Stimulated activated CD4-positive, alpha-beta T cell treated with anti-CD3 and anti-CD28 coated beads, Interleukin-1b, Interleukin-23, amount 100 ng/mL, for 48 hours (primary cell): Measurements from ENCODE around the gene B9D2.

Source experiments
- DNase-seq: peaks from one replicate; pipeline ENCODE4 v3.0.0-alpha.2; 2020

B9D2 gene

DNA sequence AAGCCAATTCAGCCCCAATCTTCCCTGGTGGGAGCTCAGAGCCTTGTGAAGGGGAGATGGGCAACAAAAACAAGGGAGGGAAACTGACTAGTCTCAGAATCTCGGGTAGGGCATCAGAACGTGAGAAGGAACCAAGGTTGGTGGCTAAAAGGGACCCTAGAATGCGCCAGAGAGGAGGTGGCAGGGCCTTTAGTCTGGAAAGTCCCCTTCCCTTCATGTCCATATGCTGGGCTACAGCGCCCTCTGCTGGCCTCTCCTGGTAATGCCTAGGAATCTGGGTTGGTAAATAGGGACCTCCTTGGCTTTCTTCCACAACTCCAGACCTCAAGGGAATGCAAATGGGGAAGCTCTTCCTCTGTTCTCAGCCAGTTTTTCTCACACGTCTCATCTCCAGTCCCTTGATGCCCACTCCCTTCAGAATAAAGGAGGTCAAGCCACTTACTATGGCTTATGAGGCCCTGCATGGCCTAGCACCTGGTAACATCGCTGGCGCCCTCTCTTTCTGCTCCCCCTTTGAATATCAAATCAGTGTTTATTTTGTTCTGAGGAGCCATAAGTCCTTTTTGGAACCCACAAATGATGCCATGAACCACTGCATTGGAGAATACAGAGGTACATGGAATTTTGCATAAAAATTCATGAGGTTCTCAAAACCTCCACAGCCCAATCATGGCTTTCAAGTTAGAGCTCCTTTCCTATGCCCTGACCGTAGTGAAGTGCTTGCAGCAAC lies 55.3 kb downstream of the B9D2 start:
- peak; percentile 90 for DNase-seq

DNA sequence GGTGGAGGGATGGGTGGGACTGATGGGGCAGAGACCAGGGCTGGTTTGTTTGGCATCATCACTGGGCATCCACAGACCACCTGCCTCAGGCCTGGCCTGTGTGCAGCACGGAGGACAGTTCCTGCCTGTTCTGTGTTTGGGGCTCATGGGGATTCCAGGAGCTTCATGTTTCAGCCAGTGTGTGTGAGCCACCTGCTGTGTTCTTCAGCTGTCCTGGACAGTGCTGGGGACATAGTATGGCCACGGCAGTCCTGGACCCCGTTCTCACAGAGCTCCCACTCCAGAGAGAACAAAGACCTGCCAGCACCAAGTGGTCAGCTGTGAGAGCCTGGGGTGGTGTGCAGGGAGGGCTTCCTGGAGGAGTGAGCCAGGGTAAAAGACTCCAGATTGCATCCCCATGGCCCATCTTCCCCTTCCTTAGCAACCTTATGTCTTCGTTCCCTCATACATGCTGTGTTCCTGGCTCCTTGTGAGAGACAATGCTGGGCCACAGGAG lies 55.9 kb downstream of the B9D2 start:
- no peak for DNase-seq

DNA sequence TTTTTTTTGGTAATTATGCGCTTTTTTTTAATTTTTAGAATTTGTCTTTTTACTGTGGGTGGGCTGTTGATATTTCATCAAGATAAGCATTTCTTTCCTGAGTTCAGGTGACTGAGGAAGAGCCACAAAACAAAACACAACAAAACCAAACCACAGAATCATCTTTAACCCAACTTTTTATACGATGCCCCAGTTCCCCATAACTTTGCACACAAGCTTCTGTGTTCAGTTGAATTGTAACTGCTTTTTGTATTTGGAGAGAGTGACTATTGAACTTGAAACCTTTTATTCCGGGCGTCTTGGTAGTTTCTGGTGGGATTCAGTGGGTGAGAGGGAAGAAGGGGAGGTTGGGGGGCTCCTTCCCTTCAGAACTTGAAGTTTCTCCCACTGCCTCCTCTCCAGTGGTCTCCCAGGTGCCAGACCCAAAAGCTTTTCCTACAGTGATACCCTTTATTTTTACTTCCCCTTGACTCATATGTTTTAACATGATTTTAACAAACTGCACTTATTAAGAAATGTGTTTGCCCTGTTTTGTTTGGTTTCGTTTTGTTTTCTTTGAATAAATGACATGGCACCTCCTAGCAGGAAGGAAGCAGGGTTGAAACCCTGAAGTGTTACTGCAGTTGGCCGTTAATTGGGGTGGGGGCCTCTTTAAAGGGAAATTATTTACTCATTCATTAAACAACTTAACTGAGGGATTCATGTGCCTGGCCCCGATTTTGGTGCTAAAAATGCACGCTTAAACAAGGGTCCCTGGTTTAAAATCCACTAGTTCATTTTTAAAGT lies 56.7 kb downstream of the B9D2 start:
- no peak for DNase-seq

GRCh38 chr19:41305927-41306793 lies 57.8 kb downstream of the B9D2 start:
- DNase-seq = no peak

DNA sequence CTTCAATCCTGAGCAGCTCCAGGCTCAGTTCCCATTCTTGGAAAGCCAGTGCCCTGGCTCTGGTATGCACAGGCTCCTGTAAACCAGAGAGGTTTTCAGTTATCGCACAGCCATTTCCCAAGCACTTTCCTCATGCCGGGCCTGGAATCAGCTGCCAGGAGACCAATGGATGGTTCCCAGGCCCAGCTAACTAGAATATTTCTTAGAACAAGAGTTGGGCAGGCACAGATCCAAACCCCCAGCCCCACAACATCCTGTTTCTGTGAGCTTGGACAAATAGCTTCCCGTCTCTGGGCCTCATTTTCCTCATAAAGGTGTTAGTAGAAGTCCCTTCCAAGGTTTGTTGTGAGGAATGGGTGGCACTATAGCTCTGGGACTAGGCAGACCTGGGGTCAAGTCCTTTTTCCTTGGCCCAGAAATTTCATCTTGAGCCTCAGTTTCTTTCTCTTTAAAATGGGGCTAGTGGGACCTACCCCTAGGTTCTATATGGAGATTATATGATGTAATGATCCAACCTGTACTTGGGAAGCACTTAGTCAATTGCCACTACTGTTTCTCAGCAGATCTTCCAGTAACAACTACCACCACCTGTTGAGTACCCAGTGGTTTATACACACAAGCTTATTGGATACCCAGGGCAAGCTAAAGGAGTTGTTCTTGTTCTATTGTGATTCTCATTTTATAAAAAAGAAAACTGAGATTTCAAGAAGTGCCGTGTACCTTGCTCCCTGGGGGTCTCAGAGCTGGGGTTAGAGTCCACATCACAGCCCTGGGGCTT lies 59.1 kb downstream of the B9D2 start:
- no peak for DNase-seq
